ENCODE measurements around the gene ZNF614. TPM values are rescaled to one million over a fixed set of nuclear protein-coding genes. Genes with fewer than 3 reads are reported as not detected.
A peak's percentile ranks its signal among the peaks of the same experiment; 100 is the strongest.
"Not testable (repeated sequence)": the region's sequence is repeated elsewhere in the genome, so short reads cannot be mapped to it uniquely, and the experiment has no call there.

The ZNF614 gene
- total and polyA plus RNA-seq, 2 of the 13 experiments (the other 11 are each of a cell fraction or from before 2014, with no cell fraction given): 13.0 to 22.8 TPM

DNA sequence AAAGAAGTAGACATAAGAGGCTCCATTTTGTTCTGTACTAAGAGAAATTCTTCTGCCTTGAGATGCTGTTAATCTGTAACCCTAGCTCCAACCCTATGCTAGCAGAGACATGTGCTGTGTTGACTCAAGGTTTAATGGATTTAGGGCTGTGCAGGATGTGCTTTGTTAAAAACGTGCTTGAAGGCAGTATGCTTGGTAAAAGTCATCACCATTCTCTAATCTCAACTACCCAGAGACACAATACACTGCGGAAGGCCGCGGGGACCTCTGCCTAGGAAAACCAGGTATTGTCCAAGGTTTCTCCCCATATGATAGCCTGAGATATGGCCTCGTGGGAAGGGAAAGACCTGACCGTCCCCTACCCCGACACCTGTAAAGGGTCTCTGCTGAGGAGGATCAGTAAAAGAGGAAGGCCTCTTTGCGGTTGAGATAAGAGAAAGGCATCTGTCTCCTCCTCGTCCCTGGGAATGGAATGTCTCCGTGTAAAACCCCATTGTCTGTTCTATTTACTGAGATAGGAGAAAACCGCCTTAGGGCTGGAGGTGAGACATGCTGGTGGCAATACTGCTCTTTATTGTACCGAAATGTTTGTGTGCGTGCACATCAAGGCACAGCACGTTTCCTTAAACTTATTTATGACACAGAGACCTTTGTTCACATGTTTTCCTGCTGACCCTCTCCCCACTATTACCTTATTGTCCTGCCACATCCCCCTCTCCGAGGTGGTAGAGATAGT, 1.8 kb downstream of the ZNF614 start (continued):
- TF ChIP-seq, protein P1, sequence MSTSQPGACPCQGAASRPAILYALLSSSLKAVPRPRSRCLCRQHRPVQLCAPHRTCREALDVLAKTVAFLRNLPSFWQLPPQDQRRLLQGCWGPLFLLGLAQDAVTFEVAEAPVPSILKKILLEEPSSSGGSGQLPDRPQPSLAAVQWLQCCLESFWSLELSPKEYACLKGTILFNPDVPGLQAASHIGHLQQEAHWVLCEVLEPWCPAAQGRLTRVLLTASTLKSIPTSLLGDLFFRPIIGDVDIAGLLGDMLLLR (CRISPR knock-in tag; IDR thresholded peaks at IDR 0.05): 0 out of 2 replicates have a peak, but pooled peaks have one; percentile 15
- TF ChIP-seq ZNF230 (CRISPR knock-in tag; IDR thresholded peaks at IDR 0.05) (peak; percentile 29; the same call in 1 of the 2 replicates), SP140L (CRISPR knock-in tag; IDR thresholded peaks at IDR 0.05; ENCODE audit: borderline replicate concordance) (0 out of 2 replicates have a peak, but pooled peaks have one; percentile 32), RXRB (CRISPR knock-in tag; IDR thresholded peaks at IDR 0.05; ENCODE audit: borderline replicate concordance) (peak; percentile 17; the same call in 1 of the 2 replicates), ZMYM4 (CRISPR knock-in tag; IDR thresholded peaks at IDR 0.05) (peak; percentile 60), DPF2 (CRISPR knock-in tag; IDR thresholded peaks at IDR 0.05; ENCODE audit: borderline replicate concordance, low read depth) (peak; percentile 44; the same call in 1 of the 2 replicates), ZSCAN21 (CRISPR knock-in tag; IDR thresholded peaks at IDR 0.05; ENCODE audit: borderline replicate concordance) (0 out of 2 replicates have a peak, but pooled peaks have one; percentile 10), SOX13 (IDR thresholded peaks at IDR 0.05) (peak; percentile 55; the same call in 1 of the 2 replicates), SOX13 (CRISPR knock-in tag; conservative IDR thresholded peaks at IDR 0.05 in 1 of 2, IDR thresholded peaks at IDR 0.05 in 1 of 2) (peak in 1 of 2 experiments; percentile 90; a peak in 2 of 4 replicates), ZNF350 (CRISPR knock-in tag; IDR thresholded peaks at IDR 0.05; ENCODE audit: borderline replicate concordance, low read depth) (peak; percentile 33; the same call in 1 of the 2 replicates), ZNF556 (CRISPR knock-in tag; IDR thresholded peaks at IDR 0.05; ENCODE audit: borderline replicate concordance) (peak; percentile 54; the same call in 1 of the 2 replicates), NONO (CRISPR knock-in tag; conservative IDR thresholded peaks at IDR 0.05) (peak; percentile 42; the same call in 1 of the 2 replicates), TAF1 (CRISPR knock-in tag; IDR thresholded peaks at IDR 0.05) (peak; percentile 16; the same call in 1 of the 2 replicates), ZSCAN29 (CRISPR knock-in tag; conservative IDR thresholded peaks at IDR 0.05) (0 out of 2 replicates have a peak, but pooled peaks have one; percentile 22), ZFX (CRISPR knock-in tag; IDR thresholded peaks at IDR 0.05; ENCODE audit: low read depth) (peak; percentile 61; the same call in 1 of the 2 replicates), DMAP1 (CRISPR knock-in tag; IDR thresholded peaks at IDR 0.05) (peak; percentile 38), GFI1 (CRISPR knock-in tag; IDR thresholded peaks at IDR 0.05; ENCODE audit: borderline replicate concordance) (peak; percentile 44; the same call in 1 of the 2 replicates), CBFB (CRISPR knock-in tag; IDR thresholded peaks at IDR 0.05) (peak; percentile 59; the same call in 1 of the 2 replicates), SNAPC2 (CRISPR knock-in tag; IDR thresholded peaks at IDR 0.05) (0 out of 2 replicates have a peak, but pooled peaks have one; percentile 46)
- TF ChIP-seq, protein P2, sequence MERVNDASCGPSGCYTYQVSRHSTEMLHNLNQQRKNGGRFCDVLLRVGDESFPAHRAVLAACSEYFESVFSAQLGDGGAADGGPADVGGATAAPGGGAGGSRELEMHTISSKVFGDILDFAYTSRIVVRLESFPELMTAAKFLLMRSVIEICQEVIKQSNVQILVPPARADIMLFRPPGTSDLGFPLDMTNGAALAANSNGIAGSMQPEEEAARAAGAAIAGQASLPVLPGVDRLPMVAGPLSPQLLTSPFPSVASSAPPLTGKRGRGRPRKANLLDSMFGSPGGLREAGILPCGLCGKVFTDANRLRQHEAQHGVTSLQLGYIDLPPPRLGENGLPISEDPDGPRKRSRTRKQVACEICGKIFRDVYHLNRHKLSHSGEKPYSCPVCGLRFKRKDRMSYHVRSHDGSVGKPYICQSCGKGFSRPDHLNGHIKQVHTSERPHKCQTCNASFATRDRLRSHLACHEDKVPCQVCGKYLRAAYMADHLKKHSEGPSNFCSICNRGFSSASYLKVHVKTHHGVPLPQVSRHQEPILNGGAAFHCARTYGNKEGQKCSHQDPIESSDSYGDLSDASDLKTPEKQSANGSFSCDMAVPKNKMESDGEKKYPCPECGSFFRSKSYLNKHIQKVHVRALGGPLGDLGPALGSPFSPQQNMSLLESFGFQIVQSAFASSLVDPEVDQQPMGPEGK (CRISPR knock-in tag; IDR thresholded peaks at IDR 0.05): peak; percentile 13; the same call in 1 of the 2 replicates
- not testable (repeated sequence) for TF ChIP-seq NONO (IDR thresholded peaks at IDR 0.05)
- TF ChIP-seq, protein P3, sequence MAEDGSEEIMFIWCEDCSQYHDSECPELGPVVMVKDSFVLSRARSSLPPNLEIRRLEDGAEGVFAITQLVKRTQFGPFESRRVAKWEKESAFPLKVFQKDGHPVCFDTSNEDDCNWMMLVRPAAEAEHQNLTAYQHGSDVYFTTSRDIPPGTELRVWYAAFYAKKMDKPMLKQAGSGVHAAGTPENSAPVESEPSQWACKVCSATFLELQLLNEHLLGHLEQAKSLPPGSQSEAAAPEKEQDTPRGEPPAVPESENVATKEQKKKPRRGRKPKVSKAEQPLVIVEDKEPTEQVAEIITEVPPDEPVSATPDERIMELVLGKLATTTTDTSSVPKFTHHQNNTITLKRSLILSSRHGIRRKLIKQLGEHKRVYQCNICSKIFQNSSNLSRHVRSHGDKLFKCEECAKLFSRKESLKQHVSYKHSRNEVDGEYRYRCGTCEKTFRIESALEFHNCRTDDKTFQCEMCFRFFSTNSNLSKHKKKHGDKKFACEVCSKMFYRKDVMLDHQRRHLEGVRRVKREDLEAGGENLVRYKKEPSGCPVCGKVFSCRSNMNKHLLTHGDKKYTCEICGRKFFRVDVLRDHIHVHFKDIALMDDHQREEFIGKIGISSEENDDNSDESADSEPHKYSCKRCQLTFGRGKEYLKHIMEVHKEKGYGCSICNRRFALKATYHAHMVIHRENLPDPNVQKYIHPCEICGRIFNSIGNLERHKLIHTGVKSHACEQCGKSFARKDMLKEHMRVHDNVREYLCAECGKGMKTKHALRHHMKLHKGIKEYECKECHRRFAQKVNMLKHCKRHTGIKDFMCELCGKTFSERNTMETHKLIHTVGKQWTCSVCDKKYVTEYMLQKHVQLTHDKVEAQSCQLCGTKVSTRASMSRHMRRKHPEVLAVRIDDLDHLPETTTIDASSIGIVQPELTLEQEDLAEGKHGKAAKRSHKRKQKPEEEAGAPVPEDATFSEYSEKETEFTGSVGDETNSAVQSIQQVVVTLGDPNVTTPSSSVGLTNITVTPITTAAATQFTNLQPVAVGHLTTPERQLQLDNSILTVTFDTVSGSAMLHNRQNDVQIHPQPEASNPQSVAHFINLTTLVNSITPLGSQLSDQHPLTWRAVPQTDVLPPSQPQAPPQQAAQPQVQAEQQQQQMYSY (CRISPR knock-in tag; IDR thresholded peaks at IDR 0.05): 0 out of 2 replicates have a peak, but pooled peaks have one; percentile 30

All from HepG2 (cell line).